ENCODE results near the gene ADGRF3. TPM values are rescaled to one million over a fixed set of nuclear protein-coding genes. Genes with fewer than 3 reads are reported as not detected.

ADGRF3 gene
- total RNA-seq, result under 0.01 TPM in 2 replicates

DNA sequence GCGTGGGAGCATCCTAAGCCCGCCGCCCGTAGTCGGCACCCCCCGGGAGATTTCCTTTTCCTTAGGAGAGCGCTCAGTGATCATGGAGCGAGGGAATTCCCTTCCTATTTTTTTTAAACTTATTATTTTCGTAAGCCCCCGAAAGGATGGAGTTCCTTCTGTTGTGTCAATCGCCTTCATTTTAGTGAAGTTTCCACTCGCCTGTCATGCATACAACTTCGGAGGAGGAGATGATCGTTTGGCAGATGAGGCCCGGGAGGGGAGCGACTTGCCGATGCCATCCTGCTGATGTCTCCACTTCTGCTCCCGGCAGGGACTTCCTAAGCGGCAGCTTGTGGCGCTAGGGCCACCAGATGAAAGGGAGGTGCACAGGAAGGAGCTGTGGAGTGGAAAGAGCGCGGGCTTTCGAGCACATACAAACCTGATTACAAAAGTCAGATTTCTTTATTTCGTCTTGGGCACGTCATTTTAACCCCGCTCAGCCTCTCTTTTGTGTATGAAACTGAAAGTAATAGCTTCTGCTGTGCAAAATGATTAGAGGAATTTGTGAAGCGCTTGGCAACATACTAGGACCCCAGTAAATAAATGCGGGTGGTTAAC is at the start of gene ADGRF3:
ADGRF3 (minus strand) TSS at position 336 of the 600 bp plus-strand sequence. CDS start 555 bp downstream, outside the sequence.

GRCh38 chr2:26345545-26346453 is 790 bp downstream of the ADGRF3 start, which contains the start of gene SELENOI:
Gene SELENOI, plus strand, starts transcription at chr2:26346143. Its CDS starts 90 bp downstream, at chr2:26346233.

Other genes starting within 250 kb of the ADGRF3 start
- gene GAREM2, start 173.7 kb downstream of the ADGRF3 start, total RNA-seq, result 0.43 and 0.65 TPM in 2 replicates
- 128 and 147 TPM in 2 replicates for gene HADHA, start 102.2 kb downstream of the ADGRF3 start, total RNA-seq
- 108 and 111 TPM in 2 replicates for gene HADHB, start 101.8 kb downstream of the ADGRF3 start, total RNA-seq
- gene SELENOI, start 646 bp downstream of the ADGRF3 start, total RNA-seq, result 13.7 and 15.1 TPM in 2 replicates
- not detected in 2 replicates for gene DRC1, start 55.1 kb upstream of the ADGRF3 start, total RNA-seq
- under 0.01 and 0.14 TPM in 2 replicates for gene OTOF, start 131.3 kb upstream of the ADGRF3 start, total RNA-seq

Measured in smooth muscle cell of bladder (primary cell).